Measurements from ENCODE around the gene KSR1. TPM values are rescaled to one million over a fixed set of nuclear protein-coding genes. Genes with fewer than 3 reads are reported as not detected.

KSR1 gene
- total and polyA plus RNA-seq, 9 of the 15 experiments (the other 6 are each of a cell fraction or from before 2014, with no cell fraction given): 1.4 to 51.7 (median 18.4) TPM

- no peak for TF ChIP-seq CEBPZ (IDR thresholded peaks at IDR 0.05; ENCODE audit: borderline replicate concordance, low read depth, low read length)
- no peak for TF ChIP-seq SETDB1 (IDR thresholded peaks at IDR 0.05; ENCODE audit: low read length)
- TF ChIP-seq THRB (CRISPR knock-in tag; conservative IDR thresholded peaks at IDR 0.05): no peak
- TF ChIP-seq ETS2 (tag; IDR thresholded peaks at IDR 0.05; ENCODE audit: borderline replicate concordance, poor library complexity, severe bottlenecking): no peak
- TF ChIP-seq ZNF436 (CRISPR knock-in tag; IDR thresholded peaks at IDR 0.05): no peak
- TF ChIP-seq MAFG (tag; conservative IDR thresholded peaks at IDR 0.05): peak; percentile 66
- no peak for TF ChIP-seq SIN3A (IDR thresholded peaks at IDR 0.05; ENCODE audit: borderline replicate concordance in 2 of 2, control insufficient read depth in 1 of 2, low read depth in 2 of 2, low read length in 2 of 2)
- TF ChIP-seq ZNF282 (CRISPR knock-in tag; IDR thresholded peaks at IDR 0.05): no peak
- peak; percentile 20 for TF ChIP-seq CXXC5 (CRISPR knock-in tag; IDR thresholded peaks at IDR 0.05)
- TF ChIP-seq FOXJ2 (tag; IDR thresholded peaks at IDR 0.05): 0 out of 2 replicates have a peak, but pooled peaks have one; percentile 36
- TF ChIP-seq HNRNPUL1 (IDR thresholded peaks at IDR 0.05; ENCODE audit: low read length): no peak
- TF ChIP-seq UBTF (IDR thresholded peaks at IDR 0.05; ENCODE audit: borderline replicate concordance in 1 of 2, low read depth in 2 of 2, low read length in 2 of 2): no peak
- no peak for TF ChIP-seq ZNF644 (tag; IDR thresholded peaks at IDR 0.05; ENCODE audit: low read depth)
- TF ChIP-seq ARID2 (IDR thresholded peaks at IDR 0.05): no peak
- TF ChIP-seq NCOA2 (IDR thresholded peaks at IDR 0.05; ENCODE audit: partially characterized antibody in 2 of 2): no peak
- no peak for TF ChIP-seq ZNF449 (CRISPR knock-in tag; IDR thresholded peaks at IDR 0.05)
- TF ChIP-seq PTTG1 (tag; IDR thresholded peaks at IDR 0.05; ENCODE audit: low read depth): no peak
Measured at GRCh38 chr17:27446569-27447301, 9.5 kb upstream of the KSR1 start (continued).
